Raji (cell line): ENCODE results near the gene METTL21A.

ENCODE experiments used
- POLR2A ChIP-seq: IDR thresholded peaks from 2 replicates; pipeline ENCODE4 v1.6.1; 2011; ENCODE audit warnings: low read depth, low read length, control low read depth; ENCODE audit not compliant: insufficient read depth

METTL21A gene

DNA sequence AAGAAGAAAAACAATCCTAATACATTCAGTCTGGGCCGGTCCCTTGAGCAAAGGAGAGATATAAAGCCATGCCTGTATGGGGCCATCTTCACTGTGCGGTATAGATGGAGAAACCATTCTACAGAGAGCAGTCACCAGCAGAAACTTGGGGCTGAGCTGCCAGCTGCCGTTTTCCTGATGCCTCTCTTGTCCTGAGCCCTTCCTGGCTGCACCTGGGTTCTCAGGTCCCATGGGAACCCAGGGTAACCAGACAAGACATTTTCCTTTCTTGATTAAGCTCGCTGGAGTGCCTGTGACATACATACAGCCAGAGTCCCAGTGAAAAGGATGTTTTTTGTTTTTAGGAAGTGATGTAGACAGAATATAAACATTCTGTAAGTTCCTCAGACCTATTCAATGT is 5.3 kb upstream of the METTL21A start:
- TF ChIP-seq POLR2A, result no peak

DNA sequence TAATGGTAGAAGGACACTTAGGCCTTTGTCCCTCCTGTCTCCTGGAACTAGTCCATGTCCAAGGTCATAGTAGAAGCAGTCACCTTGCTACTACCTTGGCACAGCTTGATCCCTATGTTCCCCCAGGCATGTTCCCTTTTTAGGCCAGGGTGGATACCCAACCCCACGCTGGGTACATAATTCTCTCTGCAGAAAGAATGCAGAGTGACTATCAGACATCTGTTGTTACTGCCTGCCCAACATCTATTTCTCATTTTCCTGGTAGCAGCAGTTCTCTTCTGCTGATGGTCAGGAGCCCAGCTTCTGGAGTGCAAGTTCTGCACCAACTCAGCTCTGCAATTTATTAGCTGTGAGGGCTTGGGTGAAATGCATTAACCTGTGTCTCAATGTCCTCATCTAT is 4.4 kb upstream of the METTL21A start:
- TF ChIP-seq POLR2A, result no peak

DNA sequence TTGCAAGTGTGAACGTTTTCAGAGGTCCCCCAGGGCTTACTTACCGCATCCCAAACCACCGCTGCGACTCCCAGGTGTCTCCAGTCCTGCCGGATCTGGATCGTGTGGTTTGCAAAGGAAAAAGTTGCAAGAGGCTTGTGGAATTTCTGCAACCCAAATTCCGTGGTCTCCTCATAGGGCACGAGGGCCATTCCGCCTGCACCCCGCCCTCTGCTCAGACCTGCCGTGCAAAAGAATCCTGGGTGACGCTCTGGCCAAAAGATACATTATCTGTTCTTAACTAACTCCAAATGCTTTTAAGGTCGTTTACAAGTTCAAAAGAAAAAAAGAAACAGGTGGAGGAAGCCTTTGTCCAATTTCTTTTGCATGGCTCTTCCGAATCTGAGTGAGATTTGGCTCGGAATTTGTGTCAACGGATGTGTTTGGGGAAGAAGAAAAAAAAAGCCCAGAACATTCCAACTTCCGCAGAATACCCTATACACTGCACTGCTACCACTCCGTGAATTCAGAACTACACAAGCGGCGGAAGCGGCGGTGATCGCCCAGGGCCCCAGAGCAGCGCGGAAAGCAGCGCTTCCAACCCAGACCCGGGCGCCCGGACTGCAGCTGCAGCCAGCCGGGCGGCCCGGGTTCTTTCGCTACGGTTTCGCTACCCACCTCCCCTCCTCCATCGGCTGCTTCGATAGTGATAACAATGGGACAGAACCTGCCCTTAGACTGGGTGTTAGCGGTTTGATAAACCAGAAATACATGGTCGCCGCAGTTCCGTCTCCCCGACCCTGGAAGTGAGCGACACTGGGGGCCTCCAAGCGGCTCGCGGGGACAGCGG is 795 bp downstream of the METTL21A start:
- TF ChIP-seq POLR2A, result peak; percentile 67

DNA sequence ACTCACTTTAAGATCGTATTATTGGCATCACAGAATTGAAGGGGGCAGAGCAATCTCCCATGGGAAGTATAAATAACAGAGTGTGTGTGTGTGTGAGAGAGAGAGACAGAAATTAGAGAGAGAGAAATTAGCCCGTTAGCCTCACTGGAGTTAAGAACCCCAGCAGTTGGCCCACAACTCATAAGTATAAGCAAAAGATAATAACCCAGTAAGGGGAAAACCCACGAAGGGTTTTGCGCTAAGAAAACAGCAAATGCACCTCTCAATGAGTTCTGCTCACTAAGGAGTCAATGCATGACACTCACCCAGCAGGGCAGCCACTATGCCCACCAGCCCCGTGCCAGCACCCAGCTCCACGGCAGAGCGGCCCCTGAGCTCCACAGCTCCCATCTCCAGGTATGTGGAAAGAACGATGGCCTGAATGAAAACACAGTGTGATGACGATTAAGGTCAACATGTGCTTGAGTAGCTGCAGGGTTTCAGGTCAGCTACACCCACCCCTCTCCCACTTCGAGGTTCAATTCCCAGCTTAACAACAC is 3.6 kb downstream of the METTL21A start:
- TF ChIP-seq POLR2A, result no peak

DNA sequence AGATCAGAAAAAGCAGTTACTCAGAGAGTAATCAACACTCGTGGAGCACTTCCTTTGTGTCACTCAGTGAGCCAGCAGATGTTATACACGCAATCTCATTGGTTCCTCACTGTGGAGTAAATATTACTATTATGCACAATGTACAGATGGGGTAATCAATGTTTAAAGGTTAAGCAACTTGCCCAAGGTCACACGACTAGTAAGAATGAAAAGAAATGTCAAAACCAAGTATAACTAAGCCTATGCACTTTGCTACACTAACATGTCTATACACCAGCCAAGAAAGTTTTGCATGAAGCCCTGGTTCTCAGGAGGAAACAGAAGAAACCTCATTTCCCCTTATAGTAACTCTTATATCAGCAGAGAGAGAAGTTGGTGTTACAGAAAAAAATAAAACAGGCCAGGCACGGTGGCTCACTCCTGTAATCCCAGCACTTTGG is 5.4 kb downstream of the METTL21A start:
- TF ChIP-seq POLR2A, result no peak

DNA sequence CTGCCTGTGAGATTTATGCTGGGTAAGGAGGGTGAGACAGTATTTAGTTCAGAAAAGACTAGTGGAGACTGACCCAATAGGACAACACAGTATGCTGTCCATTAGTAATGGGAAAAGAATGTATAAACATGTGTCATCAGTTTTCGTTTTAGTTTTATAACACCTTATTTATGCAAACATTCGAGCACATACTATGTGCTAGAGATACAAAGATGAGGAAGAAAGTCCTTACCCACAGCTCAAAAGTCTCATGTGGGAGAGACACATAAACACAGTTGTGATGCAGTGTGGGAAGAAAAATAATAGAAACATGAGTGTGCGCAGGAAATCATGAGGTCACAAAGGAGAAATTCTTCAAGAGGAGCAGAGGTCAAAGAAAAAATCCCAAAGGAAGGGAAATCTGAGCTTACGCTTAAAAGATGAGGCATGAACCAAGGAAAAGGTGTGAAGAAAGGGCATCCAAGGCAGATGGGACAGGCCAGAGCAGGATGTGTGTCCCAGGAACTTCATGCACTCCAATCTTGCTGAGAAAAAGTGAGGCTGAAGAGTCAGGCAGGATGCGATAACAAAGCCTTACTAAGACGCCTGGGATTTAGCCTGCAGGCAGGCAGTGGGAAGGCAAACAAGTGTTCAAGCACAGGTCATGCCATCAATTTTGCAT is 8.1 kb downstream of the METTL21A start:
- TF ChIP-seq POLR2A, result no peak

DNA sequence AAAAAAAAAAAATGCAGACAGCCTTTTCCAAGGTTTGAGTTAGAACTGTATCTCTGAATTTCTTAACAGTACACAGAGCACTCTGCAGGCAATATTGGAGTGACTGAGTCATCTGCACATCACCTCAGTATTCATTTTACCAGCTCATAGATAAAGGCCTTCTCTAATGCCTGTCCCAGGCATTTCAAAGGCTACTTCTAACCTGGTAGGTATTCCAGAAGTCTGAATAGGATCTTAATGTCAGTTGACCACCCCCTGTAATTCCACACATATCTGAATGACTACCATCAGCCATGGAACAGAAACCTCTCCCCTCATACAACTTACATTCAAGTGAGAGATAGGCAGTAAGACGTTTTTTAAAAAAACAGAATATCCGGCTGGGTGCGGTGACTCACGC is 9.0 kb downstream of the METTL21A start:
- no peak for TF ChIP-seq POLR2A

DNA sequence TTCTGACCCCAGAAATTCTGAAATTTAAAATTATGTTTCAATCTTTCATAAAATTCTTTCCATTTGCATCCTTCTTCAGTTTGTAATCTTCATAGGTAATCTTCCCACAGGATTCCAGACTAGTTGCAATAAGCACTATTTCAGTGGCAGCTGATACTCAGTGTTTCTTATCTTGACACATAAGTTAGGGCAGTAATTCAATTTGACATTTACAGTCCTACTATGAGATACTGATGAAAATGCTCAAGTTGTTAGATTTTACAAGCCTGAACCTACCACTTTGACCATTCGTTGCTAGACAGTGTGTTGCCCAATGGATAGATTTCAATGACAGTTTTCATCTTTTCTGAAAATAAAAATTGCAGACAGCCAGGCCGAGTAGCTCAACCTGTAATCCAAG is 10.4 kb downstream of the METTL21A start:
- no peak for TF ChIP-seq POLR2A

DNA sequence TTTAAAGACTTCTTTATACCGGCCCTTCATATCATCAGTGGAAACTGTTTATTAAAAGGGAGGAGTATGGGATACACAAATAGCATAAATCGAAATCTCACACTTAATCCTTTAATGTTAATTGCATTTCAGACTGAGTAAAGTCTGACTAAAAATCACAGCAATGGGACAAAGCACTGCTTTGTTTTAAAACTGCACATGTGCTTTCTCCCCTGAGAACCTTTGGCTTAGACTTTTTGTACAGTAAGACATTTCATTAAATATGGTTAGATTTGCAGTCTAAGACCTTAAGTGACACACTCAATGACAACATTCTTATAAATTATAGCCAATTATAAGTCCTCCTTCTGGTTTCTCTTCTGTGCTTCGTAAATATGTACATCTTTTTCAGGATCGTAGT is 12.5 kb downstream of the METTL21A start:
- no peak for TF ChIP-seq POLR2A

DNA sequence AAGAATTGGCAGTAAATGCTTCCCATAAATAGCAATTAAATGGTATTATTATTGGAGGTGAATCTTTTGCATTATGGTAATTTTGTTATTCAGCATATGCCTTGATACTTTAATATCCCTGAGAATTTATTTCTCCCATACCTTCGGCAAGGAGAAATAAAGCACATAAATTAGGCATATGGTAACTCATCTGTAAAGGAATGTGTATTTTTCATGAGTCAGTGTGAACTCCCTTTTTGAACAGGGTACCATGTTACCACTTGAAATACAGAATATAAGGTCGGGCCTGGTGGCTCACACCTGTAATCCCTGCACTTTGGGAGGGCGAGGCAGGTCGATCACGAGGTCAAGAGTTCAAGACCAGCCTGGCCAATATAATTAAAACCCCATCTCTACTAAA is 18.4 kb downstream of the METTL21A start:
- no peak for TF ChIP-seq POLR2A

DNA sequence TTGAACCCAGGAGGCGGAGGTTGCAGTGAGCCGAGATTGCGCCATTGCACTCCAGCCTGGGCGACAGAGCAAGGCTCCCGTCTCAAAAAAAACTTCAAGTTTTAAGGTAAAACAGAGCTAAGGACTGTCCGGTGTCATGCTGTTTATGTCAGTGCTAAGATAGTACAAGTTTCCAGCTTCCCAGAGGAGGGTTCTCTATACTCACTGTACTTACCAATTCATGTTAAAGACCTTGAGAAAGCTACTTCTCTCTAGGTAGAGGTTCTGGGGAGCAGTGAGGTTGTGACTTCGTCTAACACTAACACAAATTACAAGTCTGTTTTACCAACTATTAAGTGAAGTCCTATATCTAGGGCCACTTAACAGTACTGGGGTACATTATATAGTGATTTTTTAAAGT is 18.8 kb downstream of the METTL21A start:
- TF ChIP-seq POLR2A, result no peak

DNA sequence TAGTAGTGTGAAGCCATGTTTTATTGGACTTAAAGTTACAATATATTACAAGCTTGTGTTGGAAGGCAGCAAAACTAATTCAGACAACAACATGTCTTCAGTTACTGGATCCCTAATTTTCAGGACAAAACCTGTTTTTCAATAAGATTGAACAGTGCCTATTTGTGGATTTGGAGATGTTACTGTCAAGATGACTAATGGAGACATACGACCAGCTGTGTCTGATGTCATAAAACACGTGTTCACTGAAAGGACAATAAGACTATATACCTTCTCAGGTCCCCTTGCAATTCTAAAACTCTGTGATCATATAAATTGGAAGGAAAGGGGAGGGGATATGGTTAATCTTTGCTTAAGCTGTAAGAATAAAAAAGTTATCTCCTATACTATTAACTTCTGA is 21.7 kb downstream of the METTL21A start:
- no peak for TF ChIP-seq POLR2A

DNA sequence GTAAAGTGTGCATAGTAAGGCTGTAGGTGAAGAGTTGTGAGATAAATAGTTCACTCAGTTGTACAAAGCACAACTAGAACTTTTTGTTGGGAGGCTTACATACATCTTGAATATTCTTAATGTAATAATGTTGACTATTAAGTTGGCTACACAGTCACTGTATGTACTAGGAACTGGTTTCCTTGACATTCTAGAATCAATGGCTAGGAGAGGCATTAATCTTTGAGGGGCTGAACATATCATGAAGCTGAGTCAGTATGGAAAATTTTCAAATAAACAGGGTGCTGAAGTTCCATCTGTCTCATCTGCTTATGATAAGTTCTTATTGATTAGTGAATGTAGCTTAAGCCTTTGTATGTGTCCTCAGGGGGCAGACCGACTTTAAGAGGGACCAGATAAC is 23.4 kb downstream of the METTL21A start:
- TF ChIP-seq POLR2A, result no peak

DNA sequence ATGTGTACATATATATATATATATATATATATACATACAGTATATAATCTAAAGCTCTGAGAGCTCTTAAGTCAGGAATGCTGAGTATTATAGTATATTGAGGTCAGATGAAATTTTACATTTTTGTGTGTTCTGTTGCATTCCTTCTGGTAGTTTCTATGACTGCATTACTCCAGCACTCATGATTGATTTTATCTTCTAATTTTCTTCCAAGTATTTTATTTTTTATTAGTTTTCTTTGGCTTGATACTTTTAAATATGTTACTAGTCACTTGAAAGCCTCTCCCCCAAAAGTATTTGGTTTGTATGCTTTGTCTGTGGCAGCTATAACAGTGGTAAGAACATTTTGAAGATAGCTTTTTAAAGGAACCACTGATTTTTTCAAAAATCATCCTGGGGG is 25.0 kb downstream of the METTL21A start:
- no peak for TF ChIP-seq POLR2A

DNA sequence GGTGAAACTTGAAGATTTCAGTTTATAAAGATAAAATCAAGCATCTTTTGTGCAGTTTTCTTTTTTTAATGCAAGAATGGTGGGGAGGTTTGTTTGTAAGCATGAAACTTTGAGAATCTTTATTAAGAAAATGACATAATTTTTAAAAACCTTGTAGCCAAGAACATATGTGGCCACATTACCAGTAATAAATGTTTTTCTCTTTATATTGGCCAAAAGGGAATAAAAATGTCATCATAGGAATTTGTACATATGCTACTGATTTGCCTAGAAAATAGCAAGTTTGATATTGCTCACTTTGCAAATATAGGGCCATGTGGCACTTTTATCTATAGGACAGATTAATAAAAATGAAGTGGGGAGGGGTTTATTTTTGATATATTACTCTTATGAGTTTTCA is 25.6 kb downstream of the METTL21A start:
- TF ChIP-seq POLR2A, result no peak

DNA sequence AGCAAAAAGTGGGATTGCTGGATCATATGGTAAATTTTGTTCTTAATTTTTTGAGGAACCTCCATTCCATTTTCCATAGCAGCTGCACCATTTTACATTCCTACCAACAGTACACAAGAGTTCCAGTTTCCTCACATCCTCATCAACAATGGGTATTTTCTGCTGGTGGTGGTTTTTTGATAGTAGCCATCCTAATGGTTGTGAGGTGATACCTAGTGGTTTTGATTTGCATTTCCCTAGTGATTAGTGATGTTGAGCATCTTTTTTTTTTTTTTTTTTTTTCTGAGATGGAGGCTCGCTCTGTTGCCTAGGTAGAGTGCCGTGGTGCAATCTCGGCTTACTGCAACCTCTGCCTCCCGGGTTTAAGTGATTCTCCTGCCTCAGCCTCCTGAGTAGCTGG is 30.5 kb downstream of the METTL21A start:
- no peak for TF ChIP-seq POLR2A
